VCaP (cell line): ENCODE results near the gene UNC5CL.

Experiments used
- H3K27ac ChIP-seq: fragments of 450-650 bp; 2 replicates; pipeline ENCODE4 v1.5.1; 2017
- TF ChIP-seq, protein P1 (sequence below): fragments of 450-650 bp; conservative IDR thresholded peaks from 2 replicates; pipeline ENCODE4 v1.5.1; 2017; ENCODE audit warnings: mild to moderate bottlenecking, moderate library complexity

Gene UNC5CL

DNA sequence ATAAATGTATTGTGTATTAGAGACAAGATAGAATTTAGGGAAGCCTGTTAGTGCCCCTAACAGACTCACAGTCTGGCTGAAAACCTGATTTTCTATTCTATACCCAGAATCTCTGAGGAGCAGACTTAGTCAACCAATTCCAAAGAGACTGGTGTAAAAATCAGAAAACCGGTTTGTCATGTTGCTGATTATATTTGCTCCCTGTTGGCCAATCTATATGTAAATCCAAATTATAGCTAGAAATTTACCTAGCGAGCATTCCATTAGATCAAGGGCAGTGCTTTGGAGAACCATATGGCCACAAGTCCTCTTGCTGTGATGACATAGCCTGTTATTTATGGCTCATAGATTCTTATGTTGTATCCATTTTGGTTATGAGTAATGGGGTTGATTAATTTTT, 38.5 kb upstream of the UNC5CL start:
- TF ChIP-seq, protein P1, sequence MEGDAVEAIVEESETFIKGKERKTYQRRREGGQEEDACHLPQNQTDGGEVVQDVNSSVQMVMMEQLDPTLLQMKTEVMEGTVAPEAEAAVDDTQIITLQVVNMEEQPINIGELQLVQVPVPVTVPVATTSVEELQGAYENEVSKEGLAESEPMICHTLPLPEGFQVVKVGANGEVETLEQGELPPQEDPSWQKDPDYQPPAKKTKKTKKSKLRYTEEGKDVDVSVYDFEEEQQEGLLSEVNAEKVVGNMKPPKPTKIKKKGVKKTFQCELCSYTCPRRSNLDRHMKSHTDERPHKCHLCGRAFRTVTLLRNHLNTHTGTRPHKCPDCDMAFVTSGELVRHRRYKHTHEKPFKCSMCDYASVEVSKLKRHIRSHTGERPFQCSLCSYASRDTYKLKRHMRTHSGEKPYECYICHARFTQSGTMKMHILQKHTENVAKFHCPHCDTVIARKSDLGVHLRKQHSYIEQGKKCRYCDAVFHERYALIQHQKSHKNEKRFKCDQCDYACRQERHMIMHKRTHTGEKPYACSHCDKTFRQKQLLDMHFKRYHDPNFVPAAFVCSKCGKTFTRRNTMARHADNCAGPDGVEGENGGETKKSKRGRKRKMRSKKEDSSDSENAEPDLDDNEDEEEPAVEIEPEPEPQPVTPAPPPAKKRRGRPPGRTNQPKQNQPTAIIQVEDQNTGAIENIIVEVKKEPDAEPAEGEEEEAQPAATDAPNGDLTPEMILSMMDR, result no peak

DNA sequence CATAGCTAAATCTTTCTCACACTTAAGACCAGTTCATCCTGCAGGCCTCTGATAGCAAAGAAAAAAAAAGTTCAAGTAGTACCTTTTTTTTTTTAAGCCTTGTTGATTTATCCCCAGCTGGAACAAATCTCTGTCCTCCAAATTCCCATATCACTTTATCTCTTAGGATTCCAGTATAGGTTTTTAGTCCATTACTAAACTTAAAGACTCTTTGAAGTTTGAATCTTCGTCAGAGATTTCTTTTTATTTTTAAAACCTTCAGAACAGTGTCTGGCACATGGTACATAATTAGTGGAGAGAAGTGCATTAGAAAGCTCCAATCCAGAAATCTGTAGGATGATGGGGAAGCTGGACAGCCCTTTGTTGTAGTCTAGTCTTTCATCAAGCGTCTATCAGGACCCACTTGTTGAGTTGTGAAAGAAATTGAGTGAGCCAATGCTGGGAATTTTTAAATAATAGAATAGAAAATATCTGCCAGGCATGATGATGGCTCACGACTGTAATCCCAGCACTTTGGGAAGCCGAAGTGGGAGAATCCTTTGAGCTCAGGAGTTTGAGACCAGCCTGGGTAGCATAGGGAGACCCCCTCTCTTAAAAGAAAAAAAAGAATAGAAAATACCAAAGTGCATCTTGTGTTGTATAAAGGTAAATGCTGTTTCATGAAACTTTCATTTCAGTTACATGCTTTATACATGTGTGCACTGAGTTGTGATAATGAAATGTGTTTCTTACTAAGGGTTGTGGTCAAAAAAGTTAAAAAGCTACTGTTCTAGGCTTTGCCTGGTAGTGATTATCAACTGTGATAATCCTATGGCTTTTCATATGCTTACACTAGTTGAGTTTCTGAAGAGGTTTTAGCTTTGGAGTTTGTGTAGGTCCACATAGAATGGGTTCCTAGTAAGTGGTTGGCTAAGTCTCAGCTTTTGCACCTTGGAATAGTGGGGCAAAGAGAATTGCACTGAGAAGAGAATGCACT, 36.9 kb upstream of the UNC5CL start:
- H3K27ac ChIP-seq, result peak overlapping the region; percentile 99
- TF ChIP-seq, protein P1, result no peak

More for the DNA sequence above, 38.5 kb upstream of the UNC5CL start:
- no peak overlapping the region for H3K27ac ChIP-seq

DNA sequence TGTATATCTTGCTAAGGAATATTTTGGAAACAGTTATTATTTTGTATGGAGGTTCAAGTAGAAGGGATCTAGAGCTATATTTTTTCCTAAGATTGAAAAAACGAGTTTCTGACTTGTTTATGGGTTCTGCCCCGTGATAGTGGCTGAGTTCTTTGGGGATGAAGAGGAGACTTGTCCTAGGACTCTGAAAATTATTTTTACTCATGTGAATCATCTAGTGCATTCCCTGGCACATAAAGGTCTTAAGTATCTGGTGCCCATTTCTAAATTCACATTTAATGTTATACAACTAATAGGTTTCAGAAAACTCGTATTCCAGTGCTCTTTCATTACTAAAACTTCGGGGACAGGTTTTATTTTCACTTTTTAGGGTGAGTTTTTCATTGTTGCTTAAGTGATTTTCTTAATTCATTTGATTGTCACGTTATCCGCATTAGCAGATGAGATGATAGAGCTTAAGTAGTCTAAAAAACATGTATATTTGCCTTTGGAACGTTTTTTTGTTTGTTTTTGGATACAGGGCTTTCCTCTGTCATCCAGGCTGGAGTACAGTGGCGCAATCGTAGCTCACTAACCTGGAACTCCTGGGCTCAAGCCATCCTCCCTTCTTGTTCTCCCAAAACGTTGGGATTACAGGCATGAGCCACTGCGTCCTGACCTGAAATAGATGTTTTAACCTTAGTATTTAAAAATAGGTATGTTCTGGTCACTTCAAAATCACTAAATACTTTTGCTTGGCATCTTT, 35.8 kb upstream of the UNC5CL start:
- H3K27ac ChIP-seq, result peak overlapping the region; percentile 99
- TF ChIP-seq, protein P1, result no peak

DNA sequence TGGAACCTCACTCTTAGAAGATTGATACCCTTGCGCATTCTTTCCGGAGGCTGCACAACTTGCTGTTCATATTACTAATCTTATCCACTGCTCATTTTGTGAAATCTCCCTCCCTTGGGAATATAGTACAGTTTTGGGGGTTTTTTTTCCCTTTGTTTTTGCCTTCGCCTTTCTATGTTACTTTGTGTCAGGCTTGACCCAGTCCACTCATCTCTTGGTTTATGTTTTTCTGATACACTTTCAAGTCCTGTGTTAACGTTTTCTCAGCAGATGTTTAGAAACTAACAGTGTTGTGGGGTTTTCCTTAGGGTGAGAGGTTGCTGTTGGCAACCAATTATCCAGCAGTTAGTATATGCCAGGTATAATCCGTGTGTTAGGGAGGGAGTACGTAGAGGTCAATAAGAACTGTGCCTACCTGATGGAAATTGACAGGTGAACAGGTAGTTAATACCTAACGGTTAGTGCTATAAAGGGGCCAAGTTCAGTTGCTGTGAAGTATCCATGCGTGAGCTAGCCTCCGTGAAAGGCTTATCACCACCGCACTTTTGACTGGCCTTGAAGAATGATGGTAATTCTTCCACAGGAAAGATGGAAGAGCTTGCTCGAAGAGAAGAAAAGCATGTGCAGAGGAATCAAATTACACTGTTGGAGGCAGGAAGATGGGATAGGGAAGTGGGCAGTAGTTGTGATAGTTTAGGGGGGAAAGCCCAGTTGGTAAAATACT, 35.1 kb upstream of the UNC5CL start:
- TF ChIP-seq, protein P1, result no peak

DNA sequence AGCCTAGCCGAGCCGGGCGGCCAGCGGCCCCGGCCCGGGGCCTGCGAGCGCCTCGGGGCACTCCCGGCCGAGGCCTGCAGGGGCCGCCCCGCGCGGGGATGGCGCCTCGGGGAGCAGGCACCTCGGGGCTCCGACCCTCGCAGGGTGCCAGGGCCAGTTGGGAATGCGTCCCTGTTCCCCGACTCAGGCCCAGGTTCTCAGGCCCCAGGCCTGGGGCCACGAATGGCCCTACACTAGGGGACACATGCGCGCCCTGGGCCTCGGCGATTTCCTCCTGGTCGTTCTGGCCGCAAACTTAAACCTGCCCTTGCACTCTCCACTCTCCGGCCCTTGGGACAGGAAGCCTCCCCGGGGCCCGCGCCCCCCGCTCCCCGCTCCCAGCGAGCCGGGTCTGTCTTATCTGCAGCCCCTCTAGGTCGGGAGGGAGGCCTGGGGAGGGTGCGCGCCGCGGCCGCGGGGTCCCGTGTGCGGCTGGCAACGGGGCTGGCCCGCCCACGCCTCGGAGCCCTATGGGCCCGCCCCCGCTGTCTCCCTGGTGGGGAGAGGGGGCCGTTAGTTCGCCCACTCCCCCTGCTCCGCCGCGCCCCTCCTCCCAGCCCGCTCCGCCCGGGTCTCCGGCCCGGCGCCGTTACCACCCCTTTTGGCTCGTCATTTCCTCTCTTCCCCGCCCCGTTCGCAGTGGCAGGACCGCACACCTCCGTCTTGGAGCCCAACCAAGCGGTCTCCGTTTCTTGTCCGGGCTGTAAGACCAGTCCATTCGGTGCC, 34.4 kb upstream of the UNC5CL start:
- H3K27ac ChIP-seq, result peak overlapping the region; percentile 99

More for the DNA sequence above, 35.1 kb upstream of the UNC5CL start:
- H3K27ac ChIP-seq, result peak overlapping the region; percentile 99

DNA sequence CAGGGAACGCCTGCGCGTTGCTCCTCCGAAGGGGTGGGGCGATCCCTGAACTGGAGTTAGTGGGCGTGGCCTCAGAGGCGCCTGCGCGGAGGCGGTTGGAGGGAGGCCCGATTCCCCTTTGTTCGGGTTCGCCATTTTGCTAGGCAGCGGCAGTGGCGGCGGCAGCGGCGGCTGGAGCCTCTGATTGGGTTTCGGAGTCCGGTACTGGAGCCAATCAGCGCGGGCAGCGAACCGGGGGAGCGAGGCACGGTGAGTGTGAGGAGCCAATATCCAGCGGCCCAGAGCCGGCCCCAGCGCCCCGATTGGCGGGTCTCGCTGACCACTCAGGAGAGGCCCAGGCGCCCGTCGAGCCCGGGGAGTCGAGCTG, 33.8 kb upstream of the UNC5CL start, which contains the start of gene NFYA:
NFYA (plus strand) TSS at position 139 of the 367 bp plus-strand sequence. CDS start 6,116 bp downstream, outside the sequence.
- peak within 1 kb of the TSS; percentile 99 for H3K27ac ChIP-seq
- TF ChIP-seq, protein P1, result no peak

More for the DNA sequence above, 34.4 kb upstream of the UNC5CL start:
- TF ChIP-seq, protein P1, result peak; percentile 54
